ENCODE results near the gene GSC.
"Not testable (repeated sequence)": the region's sequence is repeated elsewhere in the genome, so short reads cannot be mapped to it uniquely, and the experiment has no call there.

The GSC gene

DNA sequence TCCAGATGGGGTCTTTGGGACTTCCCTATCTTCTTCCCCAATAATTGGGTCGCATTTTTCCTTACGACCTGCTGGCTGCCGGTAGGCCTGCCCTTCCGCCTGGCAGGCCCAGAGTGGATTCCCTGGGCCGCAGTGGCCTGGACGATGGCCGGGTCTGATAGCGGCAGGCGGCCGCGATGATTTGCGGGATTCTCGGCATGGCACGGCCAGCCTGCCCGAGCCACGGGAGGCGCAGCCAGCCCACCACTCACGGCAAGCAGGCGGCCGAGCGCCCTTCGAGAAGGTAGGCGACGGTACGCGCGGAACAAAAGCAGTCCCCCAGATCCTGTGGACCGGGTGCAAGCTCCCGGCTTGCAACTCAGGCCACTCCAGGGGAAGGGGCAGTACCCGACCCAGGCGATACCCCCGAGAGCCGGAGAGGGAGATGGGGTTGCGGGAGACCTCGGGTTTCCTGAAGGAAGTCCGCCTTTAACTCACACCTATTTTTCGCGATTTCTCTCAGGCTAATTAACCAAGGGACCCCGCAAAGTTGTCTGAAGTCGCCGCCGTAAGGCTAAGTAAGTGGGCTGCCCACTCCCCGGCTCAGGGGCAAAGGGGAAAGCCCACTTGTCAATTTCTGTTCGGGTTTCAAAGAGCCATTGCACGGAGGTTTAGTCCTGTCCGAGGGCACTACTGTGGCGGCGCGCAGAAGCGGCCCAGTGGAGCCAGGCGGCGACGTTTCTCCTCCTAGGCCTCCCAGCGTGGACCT, 1.4 kb upstream of the GSC start:
- DNase-seq: no peak

DNA sequence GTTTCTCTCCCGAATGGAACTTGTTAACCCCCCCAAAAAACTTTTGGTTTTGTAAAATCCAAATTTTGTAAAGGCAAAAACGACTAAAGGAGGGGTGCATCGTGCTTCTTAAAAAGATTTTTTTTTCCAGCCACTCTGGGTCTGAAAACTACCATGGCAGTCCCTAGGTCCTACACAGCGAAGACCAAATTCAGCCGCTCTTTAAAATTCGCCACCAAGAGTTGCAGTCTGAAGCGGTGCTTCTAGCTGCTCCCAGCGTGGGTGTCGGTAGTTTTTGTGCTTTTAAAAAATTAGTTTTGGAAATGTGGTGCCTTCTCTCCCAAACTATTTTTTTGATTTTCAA, 873 bp upstream of the GSC start:
- DNase-seq: no peak

DNA sequence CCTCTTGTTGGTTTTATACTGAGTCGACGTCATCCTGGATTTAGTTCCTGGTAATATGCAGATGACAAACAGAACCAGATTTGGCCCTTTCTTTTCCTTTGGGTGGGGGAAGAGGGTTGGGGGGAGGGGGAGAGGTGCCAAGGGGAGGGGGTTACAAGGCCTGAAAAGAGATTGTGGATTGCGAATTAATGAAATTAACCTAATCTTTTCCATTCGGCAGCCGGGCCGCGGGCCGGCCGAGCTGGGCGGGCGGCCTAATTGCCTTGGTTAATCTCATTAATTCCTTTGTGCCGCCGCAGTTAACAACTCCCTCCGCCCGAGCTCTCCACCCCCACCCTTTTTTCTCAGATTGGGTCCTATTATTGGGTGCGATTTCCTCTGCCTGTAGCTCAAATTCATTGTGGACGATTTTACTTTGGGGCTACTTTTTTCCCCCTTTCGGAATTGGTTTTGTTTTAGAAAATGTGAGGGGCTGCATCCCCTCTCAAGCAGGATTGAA, 387 bp upstream of the GSC start:
- peak; percentile 2 for DNase-seq

DNA sequence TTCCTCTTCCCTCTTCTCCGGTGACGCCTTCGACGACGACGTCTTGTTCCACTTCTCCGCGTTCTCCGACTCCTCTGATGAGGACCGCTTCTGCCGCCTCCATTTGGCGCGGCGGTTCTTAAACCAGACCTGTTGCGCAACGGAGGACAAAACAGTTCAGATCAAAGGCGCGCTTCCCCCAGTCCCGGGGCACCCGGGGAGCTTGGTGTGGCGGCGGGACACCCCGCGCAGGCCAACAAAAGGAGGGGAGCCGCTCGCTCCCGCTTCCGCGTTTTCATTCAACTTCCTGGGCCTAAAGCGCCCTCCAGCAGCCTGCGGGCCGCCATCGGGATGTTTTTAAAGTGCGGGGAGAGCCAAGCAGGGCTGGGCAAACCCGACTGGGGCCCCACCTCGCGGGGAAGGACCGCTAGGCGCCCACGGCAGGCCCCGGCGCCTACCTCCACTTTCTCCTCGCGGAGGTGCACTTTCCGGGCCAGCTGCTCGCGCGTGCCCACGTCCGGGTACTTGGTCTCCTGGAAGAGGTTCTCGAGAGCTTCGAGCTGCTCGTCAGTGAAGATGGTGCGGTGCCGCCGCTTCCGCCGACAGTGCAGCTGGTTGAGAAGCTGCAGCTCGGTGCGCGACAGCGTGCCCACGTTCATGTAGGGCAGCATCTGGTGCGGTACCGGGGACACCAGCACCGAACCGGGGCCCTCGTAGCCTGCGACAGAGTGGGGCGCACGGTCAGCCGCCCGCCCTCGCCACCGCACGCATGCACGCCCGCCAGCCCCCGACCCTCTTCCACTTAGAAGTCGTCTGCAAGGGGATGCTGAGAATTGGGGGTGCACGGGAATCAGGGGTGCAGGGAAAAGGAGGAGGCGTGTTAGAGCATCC, 1.2 kb downstream of the GSC start:
- no peak for DNase-seq

DNA sequence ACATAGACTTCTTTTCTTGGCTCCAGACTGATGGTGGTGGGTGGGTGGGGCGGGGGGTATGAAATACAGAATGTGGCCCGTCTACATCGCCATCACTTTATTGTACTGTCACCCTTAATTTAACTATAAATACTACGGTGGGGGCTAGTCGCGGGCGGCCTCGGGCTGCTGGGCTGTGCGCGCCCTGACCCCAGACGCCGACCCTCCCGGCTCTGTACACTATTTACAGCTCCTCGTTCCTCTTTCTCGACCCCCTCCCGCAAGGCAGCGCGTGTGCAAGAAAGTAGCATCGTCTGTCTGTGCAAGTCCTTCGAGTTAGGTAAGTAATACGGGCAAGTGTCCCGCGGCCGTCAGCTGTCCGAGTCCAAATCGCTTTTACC, 1.8 kb downstream of the GSC start:
- DNase-seq: no peak

DNA sequence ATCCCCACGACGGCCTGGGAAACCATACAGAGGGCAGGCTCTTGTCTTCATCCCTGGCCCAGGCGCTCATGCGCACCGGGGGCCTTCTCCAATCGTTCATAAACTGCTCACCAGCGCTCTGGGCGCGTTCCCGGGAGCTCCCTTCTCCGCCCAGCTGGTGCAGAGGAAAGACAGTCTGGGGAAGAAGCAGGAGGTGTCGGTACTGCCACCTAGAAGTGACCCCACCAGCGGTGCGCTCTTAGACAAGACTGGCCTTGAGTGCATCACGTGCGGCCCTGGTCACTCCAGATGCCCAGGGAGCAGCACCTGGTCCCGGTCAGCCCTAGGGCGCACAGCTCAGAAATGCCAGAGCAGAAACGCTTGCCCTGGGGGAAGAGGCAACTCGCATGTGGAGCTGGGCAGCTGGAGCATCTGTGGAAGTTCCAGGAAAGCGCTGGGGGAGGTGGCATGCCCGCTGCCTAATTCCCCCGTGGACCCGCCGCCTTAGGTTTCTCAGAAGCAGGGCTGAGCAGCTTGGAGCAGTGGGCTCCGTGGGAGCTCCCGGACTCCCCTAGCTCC, 2.5 kb downstream of the GSC start:
- DNase-seq: no peak

DNA sequence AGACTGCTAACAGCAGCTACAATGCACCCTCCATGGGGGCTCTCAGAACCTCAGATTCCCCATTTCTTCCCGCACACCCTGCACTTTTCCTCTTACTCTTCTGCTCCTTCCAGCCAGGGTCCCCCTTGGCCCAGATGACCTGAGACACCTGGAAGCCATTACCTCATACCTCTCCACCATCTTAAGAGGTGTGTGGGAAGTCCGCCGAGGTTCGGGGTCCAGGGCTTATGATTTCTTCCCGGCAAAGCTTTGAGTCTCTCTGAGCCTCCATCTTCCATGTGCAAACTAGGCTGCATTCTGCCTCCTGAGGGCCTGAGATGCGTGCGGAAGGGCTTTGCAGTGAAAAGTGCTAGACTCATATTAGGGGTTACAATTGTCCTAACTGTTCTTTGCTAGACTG, 5.3 kb downstream of the GSC start:
- no peak for DNase-seq

DNA sequence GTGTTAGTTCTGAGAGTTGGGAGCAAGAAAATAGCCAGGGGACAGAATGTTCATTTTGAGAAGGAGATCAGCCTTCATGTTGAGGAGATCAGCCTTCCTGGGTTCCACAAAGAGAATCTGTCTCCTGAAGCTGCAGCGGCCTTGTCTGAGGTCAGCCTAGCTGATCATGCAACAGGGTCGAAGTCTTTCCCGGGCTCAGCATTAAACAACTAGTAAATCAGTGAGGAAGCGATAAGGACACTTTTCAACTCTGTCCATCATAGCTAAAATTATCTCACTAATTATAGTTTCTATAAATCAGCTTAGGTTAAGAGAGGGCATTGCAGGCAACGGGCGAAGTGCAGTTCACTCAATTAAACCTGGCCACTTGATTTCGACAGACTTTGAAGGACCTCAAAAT, 7.5 kb downstream of the GSC start:
- DNase-seq: no peak

DNA sequence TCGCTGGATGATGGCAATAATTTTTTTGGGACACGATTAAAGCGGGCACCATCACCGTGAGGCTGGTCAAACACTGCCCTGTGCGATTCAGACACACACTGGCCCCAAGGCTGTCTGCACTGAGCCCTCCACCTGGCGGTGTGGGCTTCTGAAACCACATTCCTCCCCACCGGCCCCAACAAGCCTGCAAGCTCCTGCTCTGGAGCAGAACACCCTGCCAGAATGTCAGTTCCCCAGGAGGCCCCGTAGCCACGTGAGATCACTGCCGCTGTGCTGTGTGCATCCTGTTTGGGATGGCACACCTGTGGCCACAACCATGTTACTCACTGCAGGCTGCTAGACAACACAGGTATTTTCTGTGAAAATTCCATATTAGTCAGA, 7.9 kb downstream of the GSC start:
- DNase-seq: no peak

DNA sequence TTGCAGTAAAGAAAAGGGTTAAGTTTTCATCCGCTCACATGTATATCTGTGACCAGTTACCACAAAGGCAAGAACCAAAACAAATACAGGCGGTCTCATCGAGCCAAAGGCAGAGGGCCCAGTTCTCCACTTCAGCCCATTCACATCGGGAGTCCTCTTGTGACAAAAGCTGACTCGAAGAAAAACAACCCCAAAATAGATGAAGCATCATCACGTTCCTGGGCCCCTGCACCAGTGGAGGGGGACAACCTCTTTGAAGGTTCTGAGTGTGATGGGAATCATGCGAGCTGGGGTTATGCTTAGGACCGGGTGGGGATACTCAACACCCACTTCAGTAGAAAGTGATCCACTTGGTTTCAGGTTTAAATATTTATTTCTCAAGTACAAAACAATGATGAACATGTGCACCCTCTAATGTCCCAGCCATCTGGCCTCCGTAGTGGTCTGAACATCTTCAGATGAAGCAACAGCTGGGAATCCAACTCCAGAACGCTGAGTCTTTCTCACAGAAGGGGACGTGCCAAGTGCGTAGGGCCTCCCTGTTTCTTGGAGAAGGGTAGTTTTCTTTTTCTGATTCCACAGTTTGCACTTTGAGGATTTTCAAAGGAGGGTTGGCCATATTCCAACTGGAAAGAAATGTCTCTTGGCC, 8.4 kb downstream of the GSC start:
- DNase-seq: peak; percentile 13

DNA sequence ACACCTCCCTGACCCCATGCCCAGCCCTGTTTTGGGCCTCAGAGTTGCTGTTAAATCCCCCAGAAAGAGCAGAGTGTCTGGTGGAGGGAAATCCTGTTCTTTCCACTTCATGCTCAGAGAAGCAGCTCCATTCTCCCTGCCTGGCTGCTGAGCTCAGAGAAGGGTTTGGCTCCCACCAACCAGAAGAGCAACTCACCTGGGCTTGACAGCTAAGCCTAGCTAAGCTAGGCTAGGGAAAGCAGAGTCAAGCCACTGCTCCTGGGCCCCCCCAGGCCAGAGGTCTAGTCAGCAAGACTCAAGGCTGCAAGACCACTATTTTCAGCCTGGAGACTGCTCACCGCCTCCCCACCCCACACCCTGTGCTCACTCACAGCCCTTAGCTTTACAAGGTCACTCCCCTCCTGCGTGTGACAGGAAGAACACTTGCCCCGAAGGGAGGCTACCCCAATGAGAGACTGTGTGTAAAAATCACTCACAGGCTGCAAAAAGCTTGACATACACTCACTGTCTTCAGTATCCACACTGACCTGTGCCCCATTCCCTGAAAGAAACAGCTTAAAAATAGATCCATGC, 13.5 kb downstream of the GSC start:
- no peak for DNase-seq

DNA sequence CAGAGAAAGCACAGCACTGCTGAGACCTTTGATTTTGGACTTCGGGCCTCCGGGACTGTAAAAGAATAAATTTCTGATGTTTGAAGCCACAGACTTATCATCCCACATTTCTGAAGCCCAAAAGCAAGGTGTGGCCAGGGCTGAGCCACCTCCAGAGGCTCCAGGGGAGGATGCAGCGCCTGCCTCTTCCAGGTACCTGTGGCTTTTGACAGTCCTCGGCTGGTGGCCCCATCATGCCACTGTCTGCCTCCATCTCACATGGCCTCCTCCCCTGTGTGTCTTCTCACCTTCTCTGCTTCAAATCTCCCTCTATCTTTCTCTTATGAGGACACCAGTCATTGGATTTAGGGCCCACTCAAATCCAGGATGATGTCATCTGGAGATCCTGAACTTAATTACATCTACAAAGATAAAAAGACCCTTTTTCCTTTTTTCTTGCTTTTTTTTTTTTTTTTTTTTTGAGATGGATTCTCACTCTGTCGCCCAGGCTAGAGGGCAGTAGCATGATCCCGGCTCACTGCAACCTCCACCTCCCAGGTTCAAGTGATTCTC, 15.4 kb downstream of the GSC start:
- no peak for DNase-seq

DNA sequence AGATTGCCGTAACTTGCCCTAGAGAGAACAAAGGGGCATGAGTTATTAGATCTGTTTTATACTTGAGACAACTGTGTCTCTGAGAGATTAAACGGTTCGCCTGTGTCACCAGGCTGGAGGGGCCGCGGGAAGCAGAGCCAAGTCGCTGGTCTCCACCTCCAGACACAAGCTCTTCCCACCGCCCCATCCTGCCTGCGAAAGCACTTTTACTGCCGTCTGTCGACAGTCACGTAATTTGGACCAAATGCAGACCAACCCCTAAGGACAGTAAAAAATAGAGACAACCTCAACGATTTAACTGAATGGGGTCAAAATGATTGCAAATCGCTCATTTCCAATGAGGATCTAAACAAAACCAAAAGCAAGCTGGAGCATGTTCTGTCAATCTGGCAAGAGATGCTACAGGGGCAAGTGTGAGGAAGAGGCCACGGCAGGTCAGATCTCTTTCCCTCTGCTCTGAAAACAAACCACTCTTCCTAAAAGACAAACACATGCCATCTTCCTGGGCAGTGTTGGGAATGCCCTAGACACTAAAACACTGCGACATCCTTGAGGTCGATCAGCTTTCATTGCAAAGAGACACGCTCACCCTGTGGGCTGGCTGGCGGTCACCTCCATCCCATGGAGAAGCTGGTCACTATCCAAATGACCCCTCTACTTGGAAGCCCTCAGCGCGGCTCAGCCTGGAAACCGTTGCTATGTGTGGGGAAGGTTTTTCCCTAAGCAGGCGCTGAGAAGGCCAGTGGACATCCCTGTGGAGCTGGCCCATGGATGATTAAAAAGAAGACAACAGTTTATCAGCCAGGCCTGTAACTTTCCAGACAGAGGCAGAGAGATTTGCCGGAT, 17.1 kb downstream of the GSC start:
- DNase-seq: no peak

DNA sequence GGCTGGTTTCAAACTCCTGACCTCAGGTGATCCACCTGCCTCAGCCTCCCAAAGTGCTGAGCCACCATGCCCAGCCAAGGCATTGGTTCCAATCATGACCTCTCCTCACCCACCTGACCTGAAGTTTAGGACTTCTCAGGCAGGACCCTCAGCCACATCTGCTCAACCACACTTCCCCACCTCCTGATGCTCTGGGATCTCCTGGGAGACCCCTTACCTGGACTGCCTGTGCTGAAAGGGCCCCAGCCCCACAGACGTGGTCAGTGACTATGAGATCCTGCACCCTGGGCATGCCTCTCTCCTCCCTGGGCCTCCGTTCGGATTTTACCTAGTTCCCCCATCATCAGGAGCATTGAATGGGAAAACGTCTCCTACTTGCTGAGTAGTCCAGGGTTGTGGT, 18.0 kb downstream of the GSC start:
- no peak for DNase-seq

DNA sequence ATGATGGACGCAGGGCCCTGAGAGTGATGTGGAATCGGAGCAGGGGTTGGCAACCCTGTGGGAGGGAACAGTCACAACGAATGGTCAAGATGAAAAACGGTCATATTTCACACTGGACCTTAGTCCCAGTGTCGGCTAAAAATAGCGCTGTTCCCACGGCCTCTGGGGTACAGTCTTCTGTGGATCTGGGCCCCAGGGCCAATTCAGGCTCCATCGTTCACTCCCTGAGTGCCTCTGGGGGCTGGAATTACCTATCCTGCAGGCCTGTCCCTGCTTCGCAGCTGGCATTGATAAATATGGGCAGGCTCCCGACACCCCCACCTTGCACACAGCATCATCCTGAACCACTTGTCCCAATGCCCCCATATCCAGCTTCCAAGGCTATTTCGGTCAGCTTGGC, 18.6 kb downstream of the GSC start:
- DNase-seq: no peak

DNA sequence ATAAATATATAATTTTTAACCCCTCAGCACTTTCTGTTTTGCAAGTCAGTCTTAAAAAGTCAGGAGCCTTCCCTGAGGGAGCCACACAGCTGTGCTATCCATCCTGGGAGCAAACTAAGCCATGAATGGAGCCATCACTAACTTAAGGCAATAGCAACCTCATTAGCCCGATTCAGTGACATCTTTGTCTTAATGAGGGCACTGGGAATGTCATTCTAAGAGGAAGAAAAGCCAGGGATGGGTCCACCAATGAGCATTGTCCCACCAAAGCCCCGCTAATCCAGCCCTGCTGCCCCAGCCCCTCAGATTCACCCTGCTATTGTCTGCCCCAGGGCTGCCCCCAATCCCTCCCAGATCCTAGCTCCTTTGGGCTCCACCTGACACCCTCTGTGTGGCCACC, 19.5 kb downstream of the GSC start:
- no peak for DNase-seq

DNA sequence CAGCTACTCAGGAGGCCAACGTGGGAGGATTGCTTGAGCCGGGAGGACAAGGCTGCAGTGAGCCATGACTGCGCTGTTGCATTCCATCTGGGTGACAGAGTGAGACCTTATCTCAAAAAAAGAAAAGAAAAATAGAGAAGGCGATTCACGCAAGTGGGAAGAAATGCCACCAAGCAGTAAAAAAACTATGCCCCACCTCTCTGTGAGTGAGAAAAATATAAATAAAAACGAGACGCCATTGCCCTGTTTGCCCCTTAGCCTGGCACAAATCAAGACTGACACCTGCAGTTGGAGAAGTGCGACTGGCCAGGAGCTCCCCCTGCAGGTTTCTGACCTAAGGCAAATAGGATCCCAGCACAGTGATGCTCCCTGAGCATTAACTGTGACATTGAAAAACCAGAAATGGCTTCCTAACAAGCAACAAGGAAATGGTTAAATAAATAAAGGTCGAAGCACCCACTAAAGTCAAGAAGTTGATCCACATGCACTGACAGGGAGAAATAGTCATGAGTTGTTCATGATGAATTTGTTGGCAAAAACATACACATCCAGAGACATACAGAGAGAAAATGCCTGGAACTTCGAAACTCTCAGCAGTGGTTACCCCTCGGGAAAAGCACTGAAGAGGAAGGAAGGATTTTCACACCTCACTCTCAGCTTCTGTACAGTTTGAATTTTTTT, 21.1 kb downstream of the GSC start:
- DNase-seq: no peak

DNA sequence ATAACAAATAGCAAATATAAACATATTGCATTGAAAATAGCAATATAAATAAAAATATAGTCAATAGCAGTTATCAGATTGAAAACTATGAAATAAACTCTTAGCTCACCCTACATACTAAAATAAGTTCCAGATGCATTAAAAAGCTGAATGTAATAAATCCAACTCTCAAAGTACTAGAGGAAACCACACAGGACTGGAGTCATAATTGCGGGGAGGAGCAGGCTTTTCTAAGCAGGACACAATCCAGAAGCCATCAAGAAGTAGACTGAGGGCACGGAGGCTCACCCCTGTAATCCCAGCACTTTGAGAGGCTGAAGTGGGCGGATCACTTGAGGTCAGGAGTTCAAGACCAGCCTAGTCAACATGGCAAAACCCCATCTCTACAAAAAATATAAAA, 22.2 kb downstream of the GSC start:
- no peak for DNase-seq

DNA sequence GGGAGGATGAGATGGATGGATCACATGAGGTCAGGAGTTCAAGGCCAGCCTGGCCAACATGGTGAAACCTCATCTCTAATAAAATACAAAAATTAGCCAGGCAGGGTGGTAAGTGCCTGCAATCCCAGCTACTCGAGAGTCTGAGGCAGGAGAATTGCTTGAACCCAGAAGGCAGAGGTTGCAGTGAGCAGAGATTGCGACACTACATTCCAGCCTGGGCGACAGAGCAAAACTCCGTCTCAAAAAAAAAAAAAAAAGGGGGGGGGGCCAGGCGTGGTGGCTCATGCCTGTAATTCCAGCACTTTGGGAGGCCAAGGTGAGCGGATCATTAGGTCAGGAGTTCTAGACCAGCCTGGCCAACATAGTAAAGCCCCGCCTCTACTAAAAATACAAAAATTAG, 22.8 kb downstream of the GSC start:
- not testable (repeated sequence) for DNase-seq

DNA sequence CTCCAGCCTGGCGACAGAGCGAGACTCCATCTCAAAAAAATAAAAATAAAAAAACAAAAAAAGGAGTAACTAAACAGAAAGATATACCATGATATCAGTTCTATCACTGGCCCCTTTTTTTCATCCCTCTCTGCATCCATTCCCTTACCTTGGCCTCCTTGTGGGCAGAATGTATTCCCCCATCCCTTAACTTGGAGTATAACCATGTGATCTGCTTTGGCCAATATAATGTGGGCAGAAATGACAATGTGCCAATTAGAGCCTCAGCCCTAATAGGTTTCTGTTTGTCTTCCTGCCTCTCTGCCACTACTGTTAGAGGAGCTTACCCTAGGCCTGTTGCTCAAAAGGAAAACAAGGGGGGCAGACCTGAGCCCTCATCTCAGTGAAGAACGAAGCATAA, 23.8 kb downstream of the GSC start:
- DNase-seq: no peak

DNA sequence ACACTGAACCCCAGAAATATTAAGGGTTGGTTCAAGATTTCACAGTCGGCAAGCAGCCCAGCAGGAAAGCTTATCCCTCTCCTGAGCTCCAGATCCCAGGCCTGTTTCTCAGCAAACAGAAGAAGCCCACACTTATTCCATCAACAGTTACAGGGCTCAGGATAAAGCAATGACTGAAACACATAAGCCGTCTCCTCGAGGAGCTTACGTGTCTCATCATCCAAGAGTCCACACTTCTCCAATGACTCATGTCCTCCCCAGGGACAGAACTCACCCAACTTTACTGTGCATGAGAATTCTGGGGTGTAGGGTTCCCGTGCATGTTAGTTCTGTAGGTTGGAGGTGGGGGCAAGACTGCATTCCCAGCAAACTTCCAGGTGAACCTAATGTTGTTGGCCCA, 31.2 kb downstream of the GSC start:
- no peak for DNase-seq
